T follicular helper cell (primary cell): ENCODE results near the gene DNAJB9.
"Not testable (repeated sequence)": the region's sequence is repeated elsewhere in the genome, so short reads cannot be mapped to it uniquely, and the experiment has no call there.

Experiments
- DNase-seq: peaks from one replicate; pipeline ENCODE4 v3.0.0-alpha.2; 2020; ENCODE audit warnings: low read depth
- total RNA-seq, 2 experiments: gene quantifications; one replicate each; lab custom pipeline; 2026; lab: John Stamatoyannopoulos, UW

The DNAJB9 gene
- total RNA-seq: 46.1 to 59.2 reads per million in 2 experiments

DNA sequence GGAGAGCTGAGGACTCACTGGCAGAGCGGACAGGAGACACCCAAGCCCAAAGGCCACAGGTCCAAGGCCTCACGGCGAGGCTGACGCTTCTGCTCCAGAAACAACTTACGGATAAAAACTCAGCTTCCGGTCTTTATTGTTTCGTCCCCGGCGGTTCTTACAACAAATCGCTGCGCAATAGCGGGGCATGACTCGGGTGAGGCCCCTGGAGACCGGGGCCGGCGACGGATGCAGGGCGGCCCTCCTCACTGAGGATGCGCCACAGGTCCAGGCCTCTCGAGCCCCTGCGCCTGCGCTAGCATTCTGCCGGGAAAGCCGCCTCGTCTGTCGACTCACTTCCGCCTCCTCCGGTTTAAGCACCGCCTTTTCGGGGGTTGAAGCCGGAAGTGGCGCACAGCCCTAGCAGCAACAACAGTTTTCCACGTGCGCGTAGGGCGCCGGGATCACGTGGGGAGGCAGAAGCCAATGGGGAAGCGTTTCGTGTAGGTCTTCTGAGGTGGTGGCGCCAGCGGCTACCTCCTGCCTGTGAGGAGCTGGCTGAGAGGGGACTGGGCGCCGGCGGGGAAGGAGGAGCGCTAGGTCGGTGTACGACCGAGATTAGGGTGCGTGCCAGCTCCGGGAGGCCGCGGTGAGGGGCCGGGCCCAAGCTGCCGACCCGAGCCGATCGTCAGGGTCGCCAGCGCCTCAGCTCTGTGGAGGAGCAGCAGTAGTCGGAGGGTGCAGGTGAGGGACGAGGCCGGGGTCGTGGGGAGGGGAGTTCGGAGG is at the start of gene DNAJB9, which contains the start of gene THAP5:
Gene DNAJB9 (plus strand): TSS at position 494 of the 765 bp plus-strand sequence. CDS start 1,853 bp downstream, outside the sequence.
Gene THAP5 (minus strand): TSS at position 326 of the 765 bp plus-strand sequence. CDS start 137 bp downstream, at position 189.
- peak; percentile 99 for DNase-seq

DNA sequence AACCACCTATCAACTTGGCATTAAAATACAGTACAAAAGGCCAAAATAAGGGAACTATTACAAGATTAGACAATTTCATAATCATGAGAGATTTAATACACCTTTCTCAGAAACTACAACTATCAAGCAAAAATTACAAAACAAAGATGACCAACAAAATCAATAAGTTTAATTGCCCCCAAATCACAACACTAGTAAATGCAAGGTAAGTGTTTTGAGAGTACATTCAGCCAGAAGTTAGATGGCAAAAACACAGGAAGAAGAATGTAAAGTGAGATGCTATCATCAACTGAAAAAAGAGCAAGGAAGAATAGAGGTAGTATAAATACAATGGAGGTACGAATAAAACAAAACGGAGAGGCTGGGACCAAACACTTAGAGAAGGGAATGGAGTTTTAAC is 46.9 kb upstream of the DNAJB9 start:
- DNase-seq: no peak

DNA sequence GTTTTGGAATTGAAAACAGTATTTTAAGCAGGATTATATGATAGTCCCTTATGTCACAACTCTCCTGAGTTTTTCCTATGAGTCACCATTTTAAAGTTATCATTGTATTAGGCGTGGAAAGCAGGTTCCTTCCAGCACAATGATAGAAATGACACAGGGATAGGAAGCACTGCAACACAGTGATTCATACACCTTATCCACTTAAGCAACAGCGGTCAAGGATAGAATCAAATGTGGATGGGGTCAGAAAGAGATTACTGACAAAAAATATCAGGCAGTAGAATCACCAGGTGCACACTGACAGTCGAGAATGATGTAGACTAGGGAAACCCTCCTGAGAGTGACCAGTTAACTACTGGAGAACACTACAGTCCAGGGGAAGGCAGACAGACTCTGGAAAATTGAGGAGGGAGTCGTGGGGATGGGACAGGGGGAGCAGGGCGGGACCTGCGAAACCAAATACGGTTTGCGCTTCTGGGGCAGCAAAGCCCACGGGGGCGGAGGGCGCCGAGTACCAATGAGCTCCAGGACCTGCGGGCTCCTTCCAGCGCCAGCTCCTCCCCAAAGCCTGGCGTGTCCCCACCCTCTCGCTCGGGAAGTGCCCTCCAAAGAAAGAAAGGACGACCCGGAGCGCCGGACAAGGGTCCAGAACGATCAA is 44.2 kb upstream of the DNAJB9 start:
- no peak for DNase-seq

DNA sequence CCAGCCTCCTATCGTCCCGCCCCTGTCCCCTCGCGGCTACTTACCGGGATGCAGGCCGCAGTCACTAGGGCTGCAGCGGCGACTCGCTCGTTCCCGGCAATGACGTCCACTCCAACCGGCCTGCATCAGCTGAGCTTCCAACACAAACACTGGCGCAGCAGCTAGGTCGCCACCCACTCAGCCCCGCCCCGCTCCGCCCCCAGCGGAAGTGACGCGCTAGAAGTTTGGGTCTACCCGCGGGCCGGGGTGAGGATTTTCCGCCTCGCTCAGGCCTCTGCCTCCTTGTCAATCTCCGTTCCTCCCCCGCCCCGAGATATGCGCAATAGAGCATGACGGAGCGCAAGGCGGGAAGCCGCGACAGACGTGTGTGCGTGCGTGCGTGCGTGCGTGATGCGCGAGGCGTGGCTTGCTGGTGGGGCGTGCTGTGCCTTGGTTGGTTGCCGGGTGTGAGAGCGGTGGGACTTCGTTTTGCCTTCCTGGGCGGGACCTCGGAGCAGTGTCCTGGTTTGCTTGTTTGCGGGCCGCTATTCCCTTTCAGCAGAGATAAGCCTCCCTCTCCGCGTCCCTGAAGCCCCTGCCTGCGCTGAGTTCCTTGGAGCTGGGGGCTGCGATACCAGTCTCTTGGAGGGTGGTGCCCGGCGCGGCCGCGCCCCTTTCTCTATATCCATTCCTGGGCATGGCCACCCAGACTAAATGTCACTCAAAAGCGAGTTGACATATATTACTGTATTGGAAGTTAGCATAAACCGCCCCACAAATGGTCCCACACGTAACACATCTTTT is 43.5 kb upstream of the DNAJB9 start, which contains the start of gene PNPLA8:
Gene PNPLA8 (minus strand): TSS at position 151 of the 783 bp plus-strand sequence. CDS start 10,644 bp downstream, outside the sequence.
- peak; percentile 100 for DNase-seq

DNA sequence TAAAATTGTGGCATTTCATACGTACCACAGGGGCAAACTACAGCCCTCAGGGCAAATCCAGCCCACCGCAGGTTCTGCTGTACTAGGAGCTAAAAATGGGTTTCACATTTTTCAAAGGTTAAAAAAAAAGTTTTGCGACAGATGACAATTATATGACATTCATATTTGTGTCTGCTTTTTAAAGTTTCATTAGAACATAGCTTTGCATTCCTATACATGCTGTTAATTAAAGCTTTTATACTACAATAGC is 43.0 kb upstream of the DNAJB9 start:
- DNase-seq: no peak

DNA sequence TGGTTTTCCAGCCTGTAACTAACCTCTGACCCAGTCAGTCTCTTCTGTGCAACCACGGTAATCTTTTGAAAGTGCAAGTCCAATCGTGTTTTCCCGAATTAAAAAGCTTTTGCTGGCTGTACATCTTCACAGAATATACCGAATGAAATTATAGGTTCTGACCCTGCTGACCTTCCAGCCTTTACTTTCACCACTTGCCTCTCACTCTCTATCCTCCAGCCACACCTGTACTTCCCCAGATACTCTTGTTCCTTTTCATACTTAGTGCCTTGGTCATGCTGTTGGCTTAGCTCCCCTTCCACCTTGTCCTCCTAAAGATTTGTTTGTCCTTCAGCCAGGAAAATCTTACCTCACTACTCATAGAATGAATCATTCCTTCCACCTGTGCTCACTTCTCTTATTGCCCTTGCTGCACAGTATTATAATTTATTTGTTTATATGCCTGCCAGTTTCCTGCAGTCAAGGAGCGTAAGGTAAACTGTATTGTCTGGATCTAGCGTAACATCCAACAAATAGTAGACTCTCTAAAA is 41.4 kb upstream of the DNAJB9 start:
- no peak for DNase-seq

DNA sequence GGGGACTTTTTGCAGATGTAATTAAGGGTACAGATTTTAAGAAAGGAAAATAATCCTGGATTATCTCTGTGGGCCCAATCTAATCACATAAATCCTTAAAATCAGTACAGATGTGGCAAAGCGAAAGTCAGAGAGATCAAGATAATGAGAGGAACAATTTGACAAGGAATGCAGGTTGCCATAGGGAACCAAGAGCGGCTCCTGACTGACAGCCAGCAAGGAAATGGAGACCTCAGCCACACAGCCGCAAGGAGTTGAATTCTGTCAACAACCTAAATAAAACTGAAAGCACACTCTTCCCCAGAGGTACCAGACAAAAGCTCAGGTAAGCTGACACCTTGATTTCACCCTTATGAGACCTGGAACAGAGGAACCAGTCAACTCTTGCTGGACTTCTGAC is 40.3 kb upstream of the DNAJB9 start:
- DNase-seq: no peak

DNA sequence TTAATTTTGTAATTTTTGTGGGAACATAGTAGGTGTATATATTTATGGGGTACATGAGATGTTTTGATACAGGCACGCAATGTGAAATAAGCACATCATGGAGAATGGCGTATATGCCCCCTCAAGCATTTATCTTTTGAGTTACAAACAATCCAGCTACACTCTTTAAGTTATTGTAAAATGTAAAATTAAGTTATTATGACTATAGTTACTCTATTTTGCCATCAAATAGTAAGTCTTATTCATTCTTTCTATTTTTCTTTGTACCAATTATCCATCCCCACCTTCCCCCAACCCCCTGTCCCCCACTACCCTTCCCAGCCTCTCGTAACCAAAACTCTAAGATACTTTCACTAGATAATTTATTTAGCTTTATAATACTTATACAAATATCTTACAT is 36.0 kb upstream of the DNAJB9 start:
- no peak for DNase-seq

DNA sequence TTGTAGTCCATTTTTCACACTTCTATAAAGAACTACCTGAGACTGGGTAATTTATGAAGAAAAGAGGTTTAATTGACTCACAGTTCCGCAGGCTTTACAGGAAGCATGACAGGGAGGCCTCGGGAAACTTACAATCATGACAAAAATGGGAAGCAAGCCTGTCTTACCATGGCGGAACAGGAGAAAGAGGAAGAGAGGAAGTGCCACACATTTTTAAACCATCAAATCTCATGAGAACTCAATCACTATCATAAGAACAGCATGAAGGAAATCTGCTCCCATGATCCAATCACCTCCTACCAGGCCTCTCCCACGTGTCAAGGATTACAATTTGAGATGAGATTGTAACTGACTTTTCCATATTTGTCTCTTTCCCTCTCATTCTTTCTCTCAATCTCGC is 34.4 kb upstream of the DNAJB9 start:
- no peak for DNase-seq

DNA sequence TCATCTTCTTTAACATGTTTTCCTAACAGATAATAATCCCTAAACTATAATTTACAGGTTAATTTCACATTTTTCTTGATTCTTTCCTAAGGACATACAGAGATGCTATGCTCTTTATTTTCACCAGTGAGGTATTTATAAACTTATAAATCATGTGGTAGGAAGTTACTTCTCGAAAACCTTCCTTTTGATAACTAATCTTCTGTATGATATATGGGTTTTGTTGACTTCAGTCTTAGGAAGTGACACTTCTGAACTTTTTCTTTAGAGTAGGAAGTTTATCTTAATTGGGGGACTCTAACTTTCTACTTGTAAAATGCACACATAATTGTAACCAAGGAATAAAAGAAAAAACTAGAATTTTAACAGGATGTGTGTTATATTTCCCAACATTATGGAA is 33.9 kb upstream of the DNAJB9 start:
- DNase-seq: no peak

DNA sequence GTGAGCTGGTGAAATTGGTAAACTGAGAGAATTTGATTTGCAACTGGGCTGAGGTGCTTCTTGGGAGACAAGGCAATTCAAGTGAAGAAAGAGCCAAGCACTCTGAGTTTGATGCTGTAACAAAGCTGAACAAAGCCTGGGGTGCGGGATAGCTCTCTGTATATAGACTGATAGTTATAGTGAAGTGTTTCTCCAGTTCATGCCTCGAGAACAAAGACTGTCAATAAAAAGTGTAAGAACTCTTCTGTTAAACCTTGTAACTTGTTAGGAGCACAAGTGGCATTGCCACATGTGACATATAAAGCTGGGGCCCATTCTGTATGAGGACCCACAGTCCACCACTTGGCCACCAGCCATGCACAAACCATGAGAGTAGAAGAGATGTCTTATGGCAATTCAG is 32.4 kb upstream of the DNAJB9 start:
- no peak for DNase-seq

DNA sequence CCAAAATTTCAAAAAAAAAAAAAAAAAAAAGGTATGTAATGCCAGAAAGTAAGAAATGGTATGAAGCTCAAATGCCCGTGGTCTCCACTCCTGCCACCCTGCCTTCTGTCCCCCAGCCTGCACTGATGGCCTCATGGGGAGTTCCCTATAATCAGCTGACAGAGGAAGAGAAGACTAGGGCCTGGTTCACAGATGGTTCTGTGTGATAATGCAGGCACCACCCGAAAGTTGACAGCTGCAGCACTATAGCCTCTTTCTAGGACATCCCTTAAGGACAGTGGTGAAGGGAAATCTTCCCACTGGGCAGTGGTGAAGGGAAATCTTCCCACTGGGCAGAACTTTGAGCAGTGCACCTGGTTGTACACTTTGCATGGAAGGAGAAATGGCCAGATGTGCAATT is 31.4 kb upstream of the DNAJB9 start:
- not testable (repeated sequence) for DNase-seq

DNA sequence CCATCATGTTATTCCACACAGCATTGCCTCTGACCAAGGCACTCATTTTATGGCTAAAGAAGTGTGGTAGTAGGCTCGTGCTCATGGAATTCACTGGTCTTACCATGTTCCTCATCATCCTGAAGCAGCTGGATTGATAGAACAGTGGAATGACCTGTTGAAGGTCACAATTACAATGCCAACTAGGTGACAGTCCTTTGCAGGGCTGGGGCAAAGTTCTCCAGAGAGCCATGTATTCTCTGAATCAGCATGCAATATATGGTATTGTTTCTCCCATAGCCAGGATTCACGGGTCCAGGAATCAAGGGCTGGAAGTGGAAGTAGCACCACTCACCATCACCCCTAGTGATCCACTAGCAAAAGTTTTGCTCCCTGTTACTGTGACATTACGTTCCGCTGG is 31.0 kb upstream of the DNAJB9 start:
- DNase-seq: not testable (repeated sequence)

DNA sequence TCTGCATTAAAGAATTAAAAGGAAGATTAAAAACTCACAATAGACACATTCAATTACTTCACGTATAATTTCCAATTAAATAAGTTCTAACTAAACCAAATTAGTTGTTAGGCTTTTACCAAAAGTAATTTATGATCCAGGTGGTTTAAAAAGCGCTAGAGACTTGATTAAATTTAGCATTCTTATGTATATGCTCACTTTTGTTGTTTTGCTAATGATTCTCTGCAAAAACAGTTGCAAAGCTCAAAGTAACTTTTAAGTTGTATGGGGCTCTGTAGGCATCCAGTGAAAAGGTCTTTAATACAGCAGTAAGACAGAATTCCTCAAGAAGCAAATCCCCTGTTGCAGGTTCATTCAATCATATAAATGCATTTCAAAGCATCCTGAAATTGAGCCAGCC is 28.2 kb upstream of the DNAJB9 start:
- DNase-seq: no peak

DNA sequence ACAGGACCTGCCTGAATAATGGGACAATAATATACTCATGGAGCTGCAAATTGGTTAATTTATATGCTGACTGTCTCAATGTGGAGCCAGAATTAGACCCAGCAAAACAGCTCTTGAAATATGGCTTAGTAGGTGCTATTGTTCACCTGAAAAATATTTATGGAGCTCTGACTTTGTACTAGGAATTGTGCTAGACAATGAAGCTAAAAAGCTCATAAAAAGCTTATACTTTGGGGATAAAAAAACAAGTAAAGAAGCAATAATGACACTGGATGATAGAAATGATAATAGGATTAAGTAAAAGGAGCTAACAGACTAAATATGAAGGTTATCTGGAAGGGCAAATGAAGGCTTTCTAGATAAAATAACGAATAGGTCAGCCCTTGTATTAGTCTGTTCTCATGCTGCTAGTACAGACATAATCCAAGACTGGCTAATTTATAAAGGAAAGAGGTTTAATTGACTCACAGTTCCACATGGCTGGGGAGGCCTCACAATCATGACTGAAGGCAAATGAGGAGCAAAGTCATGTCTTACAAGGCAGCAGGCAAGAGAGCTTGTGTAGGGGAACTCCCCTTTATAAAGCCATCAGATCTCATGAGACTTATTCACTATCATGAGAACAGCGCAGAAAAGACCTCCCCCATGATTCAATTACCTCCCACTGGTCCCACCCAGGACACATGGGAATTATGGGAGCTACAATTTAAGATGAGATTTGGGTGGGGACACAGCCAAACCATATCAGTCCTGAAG is 21.4 kb upstream of the DNAJB9 start:
- not testable (repeated sequence) for DNase-seq

DNA sequence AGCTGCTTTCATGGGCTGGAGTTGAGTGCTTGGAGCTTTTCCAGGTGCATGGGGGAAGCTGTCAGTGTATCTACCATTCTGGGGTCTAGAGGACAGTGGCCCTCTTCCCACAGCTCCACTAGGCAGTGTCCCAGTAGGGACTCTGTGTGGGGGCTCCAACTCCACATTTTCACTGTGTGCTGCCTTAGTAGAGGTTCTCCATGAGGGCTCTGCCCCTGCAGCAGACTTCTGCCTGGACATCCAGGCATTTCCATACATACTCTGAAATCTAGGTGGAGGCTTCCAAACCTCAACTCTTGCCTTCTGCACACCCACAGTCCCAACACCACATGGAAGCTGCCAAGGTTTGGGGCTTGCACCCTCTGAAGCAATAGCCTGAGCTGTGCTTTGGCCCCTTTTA is 13.0 kb upstream of the DNAJB9 start:
- DNase-seq: not testable (repeated sequence)

DNA sequence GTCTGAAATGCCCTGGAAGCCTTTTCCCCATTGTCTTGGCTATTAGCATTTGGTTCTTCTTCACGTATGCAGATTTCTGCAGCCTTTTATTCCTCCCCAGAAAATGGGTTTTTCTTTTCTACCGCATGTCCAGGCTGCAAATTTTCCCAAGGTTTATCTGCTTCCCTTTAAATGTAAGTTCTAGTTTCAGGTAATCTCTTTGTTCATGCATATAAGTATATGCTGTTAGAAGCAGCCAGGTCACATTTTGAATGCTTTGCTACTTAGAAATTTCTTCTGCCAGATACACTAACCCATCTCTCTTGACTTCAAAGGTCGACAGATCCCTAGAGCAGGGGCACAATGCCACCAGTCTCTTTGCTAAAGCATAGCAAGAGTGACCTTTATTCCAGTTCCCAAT is 12.5 kb upstream of the DNAJB9 start:
- DNase-seq: no peak

DNA sequence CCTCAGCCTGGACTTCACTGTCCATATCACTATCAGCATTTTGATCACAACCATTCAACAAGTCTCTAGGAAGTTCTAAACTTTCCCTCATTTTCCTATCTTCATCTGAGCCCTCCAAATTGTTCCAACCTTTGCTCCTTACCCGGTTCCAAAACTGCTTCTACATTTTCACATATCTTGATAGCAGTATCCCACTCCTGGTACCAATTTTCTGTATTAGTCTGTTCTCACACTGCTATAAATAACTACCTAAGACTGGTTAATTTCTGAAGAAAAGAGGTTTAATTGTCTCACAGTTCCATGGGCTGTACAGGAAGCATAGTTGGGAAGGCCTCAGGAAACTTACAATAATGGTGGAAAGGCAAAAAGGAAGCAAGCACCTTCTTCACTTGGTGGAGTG is 12.1 kb upstream of the DNAJB9 start:
- DNase-seq: no peak

DNA sequence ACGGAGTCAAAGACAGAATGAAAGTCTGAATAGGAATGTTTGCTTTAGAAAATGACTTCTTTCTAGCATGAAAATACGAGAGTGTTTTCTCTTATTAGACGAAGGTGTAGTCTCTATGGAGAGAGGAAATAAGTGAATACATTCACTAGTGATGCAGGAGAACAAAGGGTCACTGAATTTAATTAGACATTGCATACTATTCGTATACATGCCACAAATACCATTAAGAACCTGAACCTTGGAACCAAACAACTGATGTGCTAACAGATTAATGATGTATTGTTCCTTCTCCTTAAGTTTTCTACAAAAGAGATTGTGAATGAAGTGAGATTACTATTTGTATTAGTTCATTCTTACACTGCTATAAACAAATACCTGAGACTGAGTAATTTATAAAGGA is 10.4 kb upstream of the DNAJB9 start:
- DNase-seq: no peak

DNA sequence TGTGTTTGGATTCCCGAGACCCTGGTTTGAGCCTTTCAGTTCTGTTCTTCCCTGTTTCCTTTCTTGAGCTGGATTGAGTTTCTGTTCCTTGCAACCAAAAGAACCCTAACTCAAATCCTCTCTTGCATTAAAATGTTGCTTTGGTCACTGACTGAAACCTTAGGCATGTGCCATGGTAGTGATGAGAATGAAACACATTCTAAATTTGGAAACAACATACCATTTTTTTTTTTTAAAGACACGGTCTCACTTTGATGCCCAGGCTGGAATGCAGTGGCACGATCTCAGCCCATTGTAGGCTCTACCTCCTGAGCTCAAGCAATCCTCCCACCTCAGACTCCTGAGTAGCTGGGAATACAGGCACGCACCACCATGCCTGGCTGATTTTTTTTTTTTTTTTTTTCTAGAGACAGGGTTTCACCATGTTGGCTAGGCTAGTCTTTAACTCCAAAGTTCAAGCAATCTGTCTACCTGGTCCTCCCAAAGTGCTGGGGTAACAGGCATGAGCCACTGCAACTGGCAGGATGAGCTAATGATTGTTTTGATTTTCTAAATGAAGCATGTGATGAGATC is 8.5 kb upstream of the DNAJB9 start:
- DNase-seq: no peak

DNA sequence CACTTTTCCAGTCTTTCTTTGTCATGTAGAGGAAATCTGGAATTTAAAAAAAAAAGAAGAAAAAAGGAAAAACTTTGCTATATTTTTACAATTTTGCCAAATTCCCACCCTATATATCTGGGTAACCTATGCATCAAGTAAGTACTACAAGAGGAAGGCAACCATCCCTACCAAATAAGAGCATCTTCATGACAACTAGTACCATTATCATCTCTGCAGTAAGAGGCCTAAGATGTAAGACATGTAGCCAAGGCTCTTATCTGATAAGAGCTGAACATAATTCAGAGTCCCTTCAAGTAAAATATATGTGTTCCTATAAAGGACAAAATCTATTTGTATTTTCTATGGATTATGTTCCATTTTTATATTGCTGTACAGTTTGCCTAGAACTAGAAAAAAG is 3.7 kb upstream of the DNAJB9 start:
- DNase-seq: no peak
